ENCODE results near the gene APELA. TPM values are rescaled to one million over a fixed set of nuclear protein-coding genes. Genes with fewer than 3 reads are reported as not detected.

APELA gene
- polyA plus RNA-seq, 3 donors: not detected

DNA sequence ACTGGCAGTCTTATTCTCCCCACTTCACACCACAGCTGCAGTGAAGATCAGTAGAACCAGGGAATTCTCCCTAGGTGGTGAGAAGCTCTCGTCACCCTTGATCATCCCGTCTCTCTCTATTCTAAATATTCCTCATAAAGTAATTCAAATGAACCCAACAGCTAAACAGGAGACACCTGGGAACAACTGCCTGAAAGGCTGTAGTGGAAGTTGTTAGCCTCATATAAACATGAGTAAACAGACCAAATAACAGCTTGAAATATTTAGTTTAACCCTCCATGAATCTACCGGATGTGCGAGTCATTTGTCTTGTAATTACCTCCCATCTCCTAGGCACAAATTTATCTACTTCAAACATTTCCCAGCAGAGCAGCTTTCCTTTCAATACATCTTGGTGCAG, 30.4 kb upstream of the APELA start:
- 83% methylated on average over 2 of the region's 4 CpGs for WGBS (ENCODE audit: insufficient coverage)
- H3K27ac ChIP-seq (ENCODE audit: low read depth in 1 of 2, low read length in 2 of 2): no peak overlapping the region
- H2AFZ ChIP-seq (ENCODE audit: insufficient read depth, low read depth, low read length, poor library complexity, severe bottlenecking): no peak overlapping the region
- no peaks in the 10 kb centered on the region for H3K27me3 ChIP-seq (ENCODE audit: control insufficient read depth in 2 of 2, insufficient read depth in 2 of 2, low read length in 2 of 2)
- Mint-ChIP-seq H3K4me1 (no peaks in the 10 kb centered on the region), H3K27ac (no peak overlapping the region), H3K4me3 (no peak overlapping the region), H3K36me3 (no peaks in the 10 kb centered on the region), H3K27me3 (ENCODE audit: low read depth in 3 of 3) (no peaks in the 10 kb centered on the region), H3K9me3 (peaks cover 0 to 3% (median 2%) of the 10 kb centered on the region in 7 donors)
- H3K4me3 ChIP-seq (replicated peaks in 1 of 3; ENCODE audit: low read depth in 2 of 3, low read length in 3 of 3): no peak overlapping the region
- TF ChIP-seq, protein P1, sequence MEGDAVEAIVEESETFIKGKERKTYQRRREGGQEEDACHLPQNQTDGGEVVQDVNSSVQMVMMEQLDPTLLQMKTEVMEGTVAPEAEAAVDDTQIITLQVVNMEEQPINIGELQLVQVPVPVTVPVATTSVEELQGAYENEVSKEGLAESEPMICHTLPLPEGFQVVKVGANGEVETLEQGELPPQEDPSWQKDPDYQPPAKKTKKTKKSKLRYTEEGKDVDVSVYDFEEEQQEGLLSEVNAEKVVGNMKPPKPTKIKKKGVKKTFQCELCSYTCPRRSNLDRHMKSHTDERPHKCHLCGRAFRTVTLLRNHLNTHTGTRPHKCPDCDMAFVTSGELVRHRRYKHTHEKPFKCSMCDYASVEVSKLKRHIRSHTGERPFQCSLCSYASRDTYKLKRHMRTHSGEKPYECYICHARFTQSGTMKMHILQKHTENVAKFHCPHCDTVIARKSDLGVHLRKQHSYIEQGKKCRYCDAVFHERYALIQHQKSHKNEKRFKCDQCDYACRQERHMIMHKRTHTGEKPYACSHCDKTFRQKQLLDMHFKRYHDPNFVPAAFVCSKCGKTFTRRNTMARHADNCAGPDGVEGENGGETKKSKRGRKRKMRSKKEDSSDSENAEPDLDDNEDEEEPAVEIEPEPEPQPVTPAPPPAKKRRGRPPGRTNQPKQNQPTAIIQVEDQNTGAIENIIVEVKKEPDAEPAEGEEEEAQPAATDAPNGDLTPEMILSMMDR (IDR thresholded peaks at IDR 0.05): no peak
- no peak for DNase-seq
- no peak overlapping the region for H3K9ac ChIP-seq (ENCODE audit: insufficient read depth, low read length, poor library complexity, severe bottlenecking)
- H3K79me2 ChIP-seq (ENCODE audit: insufficient read depth, low read length): no peaks in the 10 kb centered on the region
- no peaks in the 10 kb centered on the region for H3K36me3 ChIP-seq (replicated peaks in 1 of 2; ENCODE audit: control insufficient read depth in 1 of 2, insufficient read depth in 2 of 2, low read length in 2 of 2)
- intact Hi-C loops (cut with micrococcal nuclease): no loop called here
- no peak overlapping the region for H3K4me2 ChIP-seq (replicated peaks; ENCODE audit: extremely low read depth, low read length, poor library complexity, severe bottlenecking)
- no peaks in the 10 kb centered on the region for H3K9me3 ChIP-seq (replicated peaks in 1 of 2; ENCODE audit: control insufficient read depth in 1 of 2, insufficient read depth in 1 of 2, low read length in 2 of 2)
- H4K20me1 ChIP-seq (ENCODE audit: insufficient read depth, low read length): no peaks in the 10 kb centered on the region
- no peaks in the 10 kb centered on the region for H3K4me1 ChIP-seq (ENCODE audit: control insufficient read depth in 1 of 2, insufficient read depth in 2 of 2, low read length in 2 of 2)

- no peak overlapping the region for H3K4me3 Mint-ChIP-seq
- H3K27ac ChIP-seq (ENCODE audit: low read depth in 1 of 2, low read length in 2 of 2): no peak overlapping the region
- DNase-seq: no peak
- H4K20me1 ChIP-seq (ENCODE audit: insufficient read depth, low read length): no peaks in the 10 kb centered on the region
- no peak overlapping the region for H3K27ac Mint-ChIP-seq
- whole genome bisulfite sequencing (ENCODE audit: insufficient coverage): no CpG with 5 or more reads among the region's 3 CpGs
- H2AFZ ChIP-seq (ENCODE audit: insufficient read depth, low read depth, low read length, poor library complexity, severe bottlenecking): no peak overlapping the region
- no peaks in the 10 kb centered on the region for H3K4me1 Mint-ChIP-seq
- TF ChIP-seq, protein P1 (IDR thresholded peaks at IDR 0.05): no peak
- no peaks in the 10 kb centered on the region for H3K27me3 ChIP-seq (ENCODE audit: control insufficient read depth in 2 of 2, insufficient read depth in 2 of 2, low read length in 2 of 2)
- no peak overlapping the region for H3K4me3 ChIP-seq (replicated peaks in 1 of 3; ENCODE audit: low read depth in 2 of 3, low read length in 3 of 3)
- H3K4me1 ChIP-seq (ENCODE audit: control insufficient read depth in 1 of 2, insufficient read depth in 2 of 2, low read length in 2 of 2): no peaks in the 10 kb centered on the region
- no peaks in the 10 kb centered on the region for H3K36me3 ChIP-seq (replicated peaks in 1 of 2; ENCODE audit: control insufficient read depth in 1 of 2, insufficient read depth in 2 of 2, low read length in 2 of 2)
- no peak overlapping the region for H3K4me2 ChIP-seq (replicated peaks; ENCODE audit: extremely low read depth, low read length, poor library complexity, severe bottlenecking)
- H3K9me3 ChIP-seq (replicated peaks in 1 of 2; ENCODE audit: control insufficient read depth in 1 of 2, insufficient read depth in 1 of 2, low read length in 2 of 2): no peaks in the 10 kb centered on the region
- H3K27me3 Mint-ChIP-seq (ENCODE audit: low read depth in 3 of 3): no peaks in the 10 kb centered on the region
- H3K9me3 Mint-ChIP-seq: peaks cover 0 to 8% (median 2%) of the 10 kb centered on the region in 7 donors
- intact Hi-C loops (cut with micrococcal nuclease): no loop called here
- H3K9ac ChIP-seq (ENCODE audit: insufficient read depth, low read length, poor library complexity, severe bottlenecking): no peak overlapping the region
- no peaks in the 10 kb centered on the region for H3K36me3 Mint-ChIP-seq
- no peaks in the 10 kb centered on the region for H3K79me2 ChIP-seq (ENCODE audit: insufficient read depth, low read length)
Measured at GRCh38 chr4:164847016-164847415, 30.0 kb upstream of the APELA start.

Measured in CD14-positive monocyte (primary cell).